NCI-H146 treated with DMSO at 0.1 percent for 48 hours (cell line): ENCODE measurements around the gene CASZ1.

ENCODE experiments used
- DNase-seq: peaks from one replicate; lab custom pipeline; 2025; ENCODE audit not compliant: unreplicated experiment; lab: John Stamatoyannopoulos, UW

The CASZ1 gene

DNA sequence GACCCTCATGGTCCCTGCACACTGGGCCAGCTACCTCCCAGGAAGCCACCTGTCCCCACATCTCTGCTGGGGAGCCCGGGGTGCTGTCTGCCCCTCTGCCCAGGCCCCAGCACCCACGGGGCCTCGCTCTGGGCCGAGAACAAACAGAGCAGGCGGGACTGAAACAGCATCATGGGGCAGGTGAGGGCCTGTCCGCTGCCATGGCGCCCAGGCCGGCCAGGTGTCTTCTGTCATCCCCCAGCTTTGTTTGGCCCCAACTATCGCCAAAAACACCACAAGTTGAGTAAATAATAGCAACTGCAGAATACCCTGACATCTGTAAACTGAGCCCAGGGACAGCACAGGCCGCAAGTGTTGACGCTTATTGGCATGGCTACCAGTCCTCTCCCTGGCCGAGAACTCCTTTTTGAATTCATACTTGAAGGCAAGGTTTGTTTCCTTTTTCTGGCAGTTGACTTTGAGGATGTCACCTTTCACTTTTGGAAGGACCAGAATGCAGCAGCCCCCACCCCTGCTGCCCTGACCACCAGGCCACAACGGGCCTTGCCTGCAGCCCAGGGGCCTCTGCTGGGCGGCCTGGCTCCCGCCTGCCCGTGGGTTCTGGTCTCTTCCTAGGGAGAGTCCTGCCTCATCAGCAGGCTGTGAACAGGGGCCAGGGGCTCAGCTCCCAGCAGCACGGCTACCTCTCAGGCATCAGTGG, 152.7 kb downstream of the CASZ1 start:
- DNase-seq, result no peak

DNA sequence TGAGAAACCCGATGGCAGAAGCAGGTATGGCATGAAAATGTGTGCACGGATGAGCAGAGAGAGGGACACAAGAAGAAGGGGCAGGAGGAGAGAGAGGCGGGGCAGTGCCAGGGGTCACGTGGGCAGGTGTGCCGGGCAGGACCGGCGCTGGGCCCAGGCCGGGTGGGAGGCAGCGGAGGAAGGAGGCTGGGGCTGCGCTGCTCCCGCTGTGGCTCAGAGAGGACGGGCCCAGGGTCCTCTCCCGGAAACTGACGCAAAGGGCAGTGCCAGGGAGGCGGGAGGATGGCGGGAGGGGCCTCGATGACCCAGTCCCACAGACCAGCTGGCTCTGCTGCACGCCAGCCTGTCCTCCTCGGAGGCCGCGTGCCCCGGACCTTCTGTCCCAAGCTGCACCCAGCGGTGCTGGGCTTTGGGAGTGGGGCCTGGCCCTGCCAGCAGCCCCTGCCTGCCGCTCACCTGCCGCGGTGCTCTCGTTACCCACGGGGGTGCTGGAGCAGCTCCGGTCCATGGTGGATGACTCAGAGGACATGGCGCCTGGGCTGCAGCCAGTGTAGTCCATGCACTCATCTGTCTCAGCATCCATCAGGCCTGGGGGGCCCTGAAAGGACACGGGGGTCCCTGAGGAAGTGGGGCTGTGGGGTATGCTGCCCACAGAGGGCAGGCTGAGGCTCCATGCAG, 153.9 kb downstream of the CASZ1 start:
- DNase-seq, result no peak

DNA sequence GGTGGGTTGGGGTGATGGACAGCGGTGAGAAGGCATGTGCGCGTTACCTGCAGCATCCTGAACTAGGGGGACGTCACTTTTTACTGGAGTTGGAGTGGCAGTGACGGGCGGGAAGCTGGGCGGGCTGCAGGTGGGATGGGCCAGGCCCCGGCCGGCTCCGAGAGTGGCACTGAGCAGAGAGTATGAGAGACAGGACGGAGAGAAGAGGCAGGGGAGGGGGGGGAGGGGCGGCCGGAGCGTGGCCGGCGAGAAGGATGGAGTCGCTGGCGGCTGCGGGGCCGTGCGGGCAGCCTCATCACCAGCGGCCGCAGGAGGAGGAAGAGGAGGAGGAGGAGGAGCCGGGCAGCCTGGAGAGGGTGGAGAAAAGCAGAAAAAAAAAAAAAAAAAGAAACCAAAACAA, 154.5 kb downstream of the CASZ1 start:
- DNase-seq, result no peak

DNA sequence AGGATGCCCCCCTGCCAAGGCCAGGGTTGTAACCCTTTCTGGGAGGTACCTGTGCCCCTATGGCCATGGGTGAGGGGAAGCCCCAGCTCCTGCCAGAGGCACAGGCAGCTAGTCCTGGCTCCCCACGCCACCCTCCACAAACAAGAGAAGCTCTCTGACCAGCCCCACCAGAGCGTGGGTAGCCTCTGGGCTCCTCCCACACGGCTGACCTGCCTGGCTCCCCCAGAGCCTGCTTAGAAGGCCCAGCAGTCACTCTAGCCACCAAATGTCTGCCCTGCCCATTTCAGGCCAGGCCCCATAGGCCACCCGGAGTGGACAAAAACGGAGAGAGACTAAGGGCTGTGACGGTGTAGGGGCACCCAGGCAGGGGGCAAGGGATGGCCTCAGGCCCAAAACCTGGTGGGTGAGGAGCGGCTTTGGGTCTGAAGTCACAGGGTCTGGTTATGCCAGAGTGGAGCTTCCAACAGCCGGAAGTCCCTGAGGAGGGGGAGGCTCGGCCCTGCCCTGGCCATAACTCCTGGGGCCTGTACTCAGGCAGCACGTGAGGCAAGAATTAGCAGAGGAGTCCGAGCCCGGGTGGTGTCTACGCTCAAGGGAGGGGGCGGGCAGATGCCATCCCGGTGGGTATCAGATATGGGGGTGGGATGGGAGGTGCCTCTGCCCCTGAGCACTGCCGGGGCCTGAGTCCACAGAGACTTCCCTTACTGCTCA, 155.4 kb downstream of the CASZ1 start:
- no peak for DNase-seq

DNA sequence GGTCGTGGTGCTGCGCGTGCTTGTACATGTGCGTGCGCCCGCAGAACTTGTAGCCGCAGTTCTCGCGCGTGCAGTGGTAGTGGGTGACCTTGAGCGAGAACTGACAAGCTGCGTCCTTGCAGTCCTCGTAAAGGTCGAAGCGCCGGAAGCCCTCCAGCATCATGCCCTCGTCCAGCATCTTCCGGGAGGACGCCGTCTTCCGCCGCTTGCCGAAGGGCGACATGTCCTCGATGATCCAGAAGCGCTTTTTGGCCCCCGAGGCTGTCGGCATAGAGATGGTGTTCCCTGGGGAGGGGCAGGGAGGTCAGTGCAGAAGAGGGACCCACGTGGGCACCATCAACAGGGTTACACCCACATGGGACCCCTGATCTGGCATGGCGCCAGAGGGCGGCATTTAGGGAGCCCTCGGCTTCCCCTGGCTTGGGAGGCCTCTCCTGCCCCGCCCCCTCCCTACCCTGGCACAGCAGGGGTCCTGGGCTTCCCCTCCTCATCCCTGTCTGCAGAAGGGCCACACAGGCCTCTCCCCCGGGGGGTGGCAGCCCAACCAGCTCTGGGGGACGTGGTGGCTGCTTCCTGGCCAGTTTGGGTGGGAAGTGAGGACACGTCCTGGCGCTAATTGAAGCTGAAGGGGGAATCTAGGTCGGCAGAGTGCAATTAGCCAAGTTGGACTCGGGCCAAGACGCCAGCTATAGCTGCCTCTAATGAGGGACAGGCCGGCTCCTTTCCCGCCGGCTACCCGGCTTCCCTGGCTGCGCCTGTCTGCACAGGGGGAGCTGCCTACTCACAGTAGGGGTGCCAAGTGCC, 156.5 kb downstream of the CASZ1 start:
- DNase-seq, result no peak

DNA sequence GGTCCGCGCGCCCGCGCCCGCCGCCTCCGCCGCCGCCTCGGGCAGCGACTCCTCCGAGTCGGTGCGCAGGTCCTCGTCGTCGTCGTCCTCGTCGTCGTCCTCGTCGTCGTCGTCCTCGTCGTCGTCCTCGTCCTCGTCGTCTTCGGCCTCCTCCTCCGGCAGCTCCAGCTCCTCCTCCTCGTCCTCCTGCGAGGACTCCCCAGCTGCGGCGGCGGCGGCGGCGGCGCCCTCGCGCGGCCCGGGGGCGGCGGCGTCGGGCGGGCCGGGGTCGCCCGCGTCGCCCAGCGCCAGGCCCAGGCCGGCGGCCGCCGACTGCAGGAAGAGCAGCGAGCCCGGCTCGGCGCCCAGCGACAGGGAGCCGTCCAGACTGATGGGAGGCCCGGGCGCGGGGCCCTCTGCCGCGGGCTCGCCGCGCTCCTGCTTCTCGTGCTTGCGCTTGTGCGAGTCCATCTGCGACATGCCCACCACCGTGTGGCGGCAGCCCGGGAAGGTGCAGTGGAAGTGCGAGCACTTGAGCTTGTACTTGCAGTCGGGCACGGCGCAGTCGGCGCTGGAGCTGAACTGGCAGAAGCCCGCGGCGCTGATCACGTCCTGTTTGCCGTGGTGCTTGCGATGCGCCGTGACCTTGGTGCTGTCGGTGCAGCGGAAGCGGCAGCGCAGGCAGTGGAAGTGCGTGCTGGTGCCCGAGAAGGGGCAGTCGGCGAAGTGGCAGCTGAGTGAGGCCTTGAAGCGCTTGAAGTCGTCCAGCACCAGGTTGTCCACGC, 157.3 kb downstream of the CASZ1 start:
- DNase-seq, result no peak

DNA sequence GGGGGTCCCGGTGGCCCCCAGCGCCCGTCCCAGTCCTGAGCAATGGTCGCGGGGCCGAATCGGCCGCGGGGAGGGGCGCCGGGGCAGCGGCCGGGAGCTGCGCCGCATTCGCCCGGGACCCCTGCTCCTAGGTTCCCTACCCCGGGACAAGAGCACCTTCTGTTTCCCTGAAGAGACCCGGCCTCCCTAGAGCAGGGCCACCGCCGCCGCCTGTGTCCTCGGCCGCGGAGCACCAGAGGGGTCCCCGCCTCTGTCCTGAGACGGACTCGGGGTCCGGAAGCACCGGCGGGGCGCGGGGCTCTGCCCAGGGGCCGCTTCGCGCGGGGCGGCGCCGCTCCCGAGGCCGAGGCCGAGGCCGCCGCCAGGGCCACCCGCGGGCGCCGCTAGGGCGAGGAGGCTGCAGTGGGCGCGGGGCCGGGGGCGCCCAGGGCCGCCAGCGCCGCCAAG, 157.9 kb downstream of the CASZ1 start:
- no peak for DNase-seq

DNA sequence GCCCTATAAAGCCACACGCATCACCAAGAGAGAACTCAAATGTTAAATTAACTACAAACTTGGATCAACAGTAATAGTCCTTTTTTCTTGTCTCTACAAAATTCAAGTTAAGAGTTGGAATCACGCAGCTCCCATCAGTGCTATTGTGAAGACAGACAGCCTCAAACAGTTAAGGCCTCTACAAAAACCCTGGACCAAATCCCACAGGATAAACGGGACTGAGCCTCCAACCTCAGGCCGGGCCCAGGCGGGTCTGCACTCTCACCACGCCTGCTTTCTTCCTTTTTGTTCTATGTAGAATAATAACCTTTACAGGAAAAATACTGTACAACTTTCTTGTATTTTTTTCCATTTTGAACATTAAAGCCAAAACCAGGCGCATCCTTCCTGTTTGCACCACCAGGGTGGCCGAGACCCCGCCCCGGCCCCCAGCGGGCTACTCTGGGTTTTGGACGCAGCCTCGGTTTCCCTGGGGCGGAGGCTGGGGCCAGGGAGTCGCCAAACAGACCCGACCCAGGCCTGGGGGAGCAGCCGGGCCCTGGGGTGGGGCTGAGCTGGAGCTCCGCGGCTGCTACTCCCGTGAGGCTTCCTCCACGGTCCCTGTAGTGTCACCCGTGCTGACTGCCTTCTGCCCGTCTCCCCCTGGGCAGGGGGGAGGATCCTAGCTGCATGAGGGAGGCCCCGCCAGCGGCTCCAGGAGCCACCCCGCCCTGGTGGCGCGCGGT, 158.4 kb downstream of the CASZ1 start:
- no peak for DNase-seq

DNA sequence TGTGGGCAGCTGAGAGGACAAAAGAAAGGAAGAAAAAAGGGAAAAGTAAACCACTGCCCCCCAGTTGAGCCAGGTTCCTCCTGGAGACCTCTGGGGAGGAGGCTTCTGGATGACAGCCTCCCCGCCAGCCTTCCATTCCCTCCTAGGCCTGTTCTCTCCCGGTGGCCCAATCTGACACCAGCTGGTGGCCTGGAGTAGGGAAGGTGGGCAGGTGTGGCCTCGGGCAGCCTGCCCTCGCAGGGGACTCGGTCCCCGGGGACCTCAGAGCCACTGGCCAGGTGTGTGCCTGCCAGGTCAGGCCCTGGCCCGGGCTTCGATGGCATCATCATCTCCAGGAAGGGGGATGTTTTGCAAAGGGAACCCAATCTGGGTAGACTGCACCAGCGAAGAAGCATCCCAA, 159.0 kb downstream of the CASZ1 start:
- no peak for DNase-seq

DNA sequence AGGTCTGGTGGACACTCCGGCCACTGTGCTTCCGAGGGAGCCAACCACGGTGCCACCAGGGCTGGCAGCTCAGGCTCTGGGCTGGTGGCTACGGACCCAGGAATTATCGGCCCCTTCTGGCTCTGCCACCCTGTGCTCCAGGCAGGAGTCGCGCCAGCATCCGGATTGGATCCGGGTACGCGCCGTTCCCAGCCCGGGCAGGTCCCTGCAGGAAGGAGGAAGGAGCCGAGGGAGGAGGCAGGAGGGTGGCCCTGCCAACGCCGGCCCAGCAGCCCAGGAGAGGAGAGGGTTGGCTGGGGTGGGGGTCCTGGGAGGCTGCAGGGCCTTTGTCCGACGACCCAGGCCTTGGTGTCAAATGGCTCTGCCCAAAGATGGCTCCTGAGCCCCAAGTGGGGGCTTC, 160.5 kb downstream of the CASZ1 start:
- no peak for DNase-seq

DNA sequence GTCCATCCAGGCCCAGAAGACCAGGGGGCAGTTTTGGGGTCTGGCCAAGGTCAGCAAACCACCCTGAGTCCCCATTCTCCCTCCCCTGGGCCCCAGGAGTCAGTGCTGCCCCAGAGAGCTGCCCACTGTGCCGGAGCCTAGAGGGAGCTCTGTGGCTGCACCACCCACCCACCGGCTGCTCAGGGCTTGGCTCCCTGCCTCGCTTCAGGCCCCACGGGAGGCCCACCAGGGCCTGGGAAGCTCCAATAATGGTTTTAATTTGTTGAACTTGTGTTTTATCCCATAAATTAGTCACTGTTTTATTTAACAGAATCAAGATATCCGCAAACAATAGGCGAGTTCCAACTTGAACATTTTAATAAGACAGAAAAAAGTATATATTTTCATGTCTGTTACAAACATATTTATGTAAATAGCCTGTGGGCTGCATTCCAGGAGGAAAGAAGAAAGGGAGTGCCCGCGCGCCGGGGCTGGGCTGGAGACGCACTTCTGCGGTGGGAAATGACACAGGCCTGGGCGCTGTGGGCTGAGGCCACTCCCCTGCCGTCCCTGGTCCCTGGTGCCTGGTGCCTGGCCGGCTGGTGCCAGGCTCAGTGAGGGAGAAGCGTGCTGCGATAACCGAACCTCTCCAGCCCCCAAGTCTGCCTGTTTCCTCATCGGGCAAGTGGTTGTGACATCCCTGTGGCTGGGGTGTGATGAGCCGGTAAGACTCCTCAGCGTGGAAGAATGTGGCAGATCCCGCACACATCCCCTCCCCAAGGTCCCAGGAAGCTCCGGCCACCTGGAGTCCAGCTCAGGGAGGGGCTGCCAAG, 161.2 kb downstream of the CASZ1 start:
- no peak for DNase-seq

DNA sequence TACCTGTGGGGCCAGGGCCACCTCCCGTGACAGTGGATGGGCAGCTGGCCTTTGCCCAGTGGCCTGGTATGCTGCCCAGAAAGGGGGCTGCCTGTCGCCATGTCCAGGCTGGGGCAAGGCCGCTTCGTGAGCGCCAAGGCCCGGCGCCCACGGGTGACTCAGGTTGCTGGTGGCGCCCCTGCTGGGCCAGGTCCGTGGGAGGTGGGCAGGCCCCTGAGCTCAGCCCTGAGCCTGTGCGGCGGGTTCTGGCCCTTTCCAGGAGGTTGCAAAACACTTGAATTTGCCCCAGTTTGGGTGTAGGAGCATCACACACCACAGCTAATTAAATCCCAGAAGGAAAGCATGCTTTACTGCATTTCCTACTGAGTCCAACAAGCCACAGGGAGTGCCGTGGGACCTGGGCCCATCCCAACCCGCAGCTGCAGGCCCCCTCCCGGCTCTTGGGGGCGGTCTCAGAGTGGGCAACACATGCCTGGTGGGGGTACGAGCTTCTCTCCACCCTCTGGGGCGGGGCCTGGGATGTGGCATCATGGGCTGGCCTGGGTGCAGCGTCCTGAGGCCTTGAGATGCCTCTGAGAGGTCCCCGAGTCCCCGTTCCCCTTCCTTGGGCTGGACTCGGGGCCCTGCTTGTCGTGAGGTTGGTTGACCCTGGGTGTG, 161.9 kb downstream of the CASZ1 start:
- no peak for DNase-seq

DNA sequence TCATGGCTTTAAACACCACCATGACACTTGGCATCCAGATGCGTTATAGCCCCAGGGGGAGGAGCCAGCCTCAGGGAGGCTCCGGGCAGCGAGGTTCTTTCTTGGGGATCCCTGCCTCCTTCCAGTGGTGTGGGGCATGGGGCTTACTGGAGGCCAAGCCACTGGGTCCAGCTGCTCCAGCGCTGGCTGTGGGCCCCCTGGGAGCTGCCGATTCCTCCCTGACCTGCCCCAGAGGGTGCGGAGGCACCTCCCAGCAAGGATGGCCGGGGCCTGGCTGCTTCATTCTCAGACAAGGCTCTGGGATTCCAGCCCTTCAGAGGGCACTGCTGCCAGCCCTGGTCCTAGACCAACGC, 162.4 kb downstream of the CASZ1 start:
- no peak for DNase-seq

DNA sequence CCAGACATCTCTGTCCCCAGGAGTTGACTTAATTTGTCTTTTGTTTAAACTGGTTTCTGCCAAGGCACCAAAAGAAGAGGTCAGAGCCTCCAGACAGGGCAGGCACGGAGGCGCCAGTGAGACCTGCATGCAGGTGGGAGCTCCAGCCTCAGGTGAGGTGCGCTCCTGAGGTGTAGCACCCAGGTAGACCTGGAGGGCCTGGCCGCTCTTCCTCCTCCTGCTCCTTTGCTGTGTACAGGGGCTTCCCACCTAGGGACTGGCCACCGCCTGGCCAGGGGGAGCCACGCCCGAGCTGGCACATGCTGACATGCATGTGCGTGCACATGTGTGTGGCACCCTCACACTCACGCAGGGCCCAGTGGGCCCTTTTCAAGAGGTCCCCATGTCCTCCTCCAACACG, 163.0 kb downstream of the CASZ1 start:
- no peak for DNase-seq

DNA sequence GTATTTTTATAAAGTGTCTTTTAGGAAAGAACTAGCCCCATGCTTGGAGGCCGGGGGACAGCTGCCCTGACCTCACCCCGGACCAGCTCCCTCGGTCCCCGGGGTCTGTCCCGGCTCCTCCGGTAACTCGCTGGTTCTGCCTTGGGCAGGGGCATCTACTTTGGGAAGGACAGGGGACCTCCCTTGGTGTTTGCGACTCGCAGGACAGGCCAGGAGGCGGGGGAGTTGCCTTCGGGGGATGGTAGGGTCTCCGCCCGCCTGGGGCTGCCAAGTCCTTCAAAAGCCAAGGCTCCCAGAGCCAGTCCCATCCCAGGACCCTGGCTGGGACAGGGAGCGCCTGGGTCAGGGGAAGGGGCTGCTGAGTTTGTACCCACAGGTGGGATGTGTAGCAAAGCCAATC, 163.8 kb downstream of the CASZ1 start:
- DNase-seq, result no peak

DNA sequence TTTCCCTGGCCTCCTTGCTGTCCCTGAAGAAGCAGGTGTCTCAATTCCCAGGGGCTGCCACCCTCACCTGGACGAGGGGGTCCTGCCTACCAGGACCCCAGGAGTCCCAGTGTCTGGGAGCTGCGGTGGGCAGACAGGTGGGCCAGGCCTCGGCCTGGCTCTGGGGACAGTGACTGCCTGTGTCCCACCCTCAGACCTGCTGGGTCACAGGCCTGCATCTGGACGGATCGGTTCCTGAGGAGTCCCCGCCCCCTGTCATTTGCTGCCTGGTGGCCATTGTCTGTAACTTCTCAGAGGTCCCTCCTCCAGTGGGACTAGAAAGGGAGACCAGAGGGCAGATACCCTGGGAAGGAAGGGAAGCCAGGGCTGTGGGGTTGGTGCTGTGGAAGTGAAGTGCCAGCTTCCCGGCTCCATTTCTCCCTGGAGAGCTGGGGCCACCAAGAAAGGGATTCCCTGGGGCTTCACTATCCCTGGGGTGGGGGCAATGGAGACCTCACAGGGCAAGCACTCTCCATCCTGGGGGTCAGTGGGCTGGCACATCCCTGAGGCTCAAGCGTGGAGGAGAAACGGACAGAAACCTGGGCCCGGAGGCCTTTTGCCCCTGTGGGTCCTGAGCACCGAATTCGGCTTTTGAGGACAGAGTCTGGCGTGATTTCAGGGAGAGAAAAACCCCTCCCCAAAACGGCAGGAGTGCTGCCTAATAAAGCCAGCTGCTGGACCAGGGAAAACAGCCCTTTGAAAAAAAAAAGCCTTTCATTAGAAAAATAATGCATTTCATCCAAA, 164.4 kb downstream of the CASZ1 start:
- DNase-seq, result no peak

DNA sequence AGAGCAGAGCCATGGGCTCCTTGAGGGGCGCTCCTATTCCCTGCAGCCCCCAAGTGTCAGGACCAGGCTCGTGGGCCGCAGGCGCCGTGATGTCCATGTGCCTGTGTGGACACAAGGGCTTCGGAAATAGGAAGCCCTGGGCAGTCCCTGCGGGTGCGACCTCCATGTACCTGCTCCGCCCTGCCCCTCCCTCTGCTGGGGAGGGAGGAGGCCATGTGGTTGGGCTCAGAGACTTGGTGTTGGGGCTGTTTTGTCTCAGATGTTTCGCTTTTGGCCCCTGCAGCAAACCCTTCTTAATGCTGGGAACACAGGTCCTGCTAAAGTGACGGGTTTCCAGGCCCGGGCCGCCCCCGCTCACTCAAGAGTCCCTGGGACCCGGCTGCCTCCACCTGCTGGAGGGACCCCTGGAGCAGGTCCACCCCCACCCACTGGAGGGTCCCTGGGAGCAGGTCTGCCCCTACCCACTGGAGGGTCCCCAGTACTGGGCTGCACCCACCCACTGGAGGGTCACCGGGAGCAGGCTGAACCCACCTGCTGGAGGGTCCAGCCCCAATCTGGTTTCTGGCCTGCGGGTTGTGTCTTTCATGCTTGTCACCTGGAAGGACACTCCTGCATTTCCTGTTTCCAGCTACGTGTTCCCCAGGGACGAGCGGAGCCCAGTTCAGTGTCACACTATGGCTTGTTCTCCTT, 165.2 kb downstream of the CASZ1 start:
- DNase-seq, result no peak
